NB4 (cell line): ENCODE results near the gene ZBTB7C.

Source experiments
- MYC ChIP-seq: IDR thresholded peaks from 2 replicates; pipeline ENCODE4 v1.6.1; 2011; ENCODE audit warnings: low read depth, low read length
- TF ChIP-seq, protein P1 (sequence below): IDR thresholded peaks from one replicate; pipeline ENCODE4 v1.5.1; 2012; ENCODE audit warnings: low read depth, low read length

DNA sequence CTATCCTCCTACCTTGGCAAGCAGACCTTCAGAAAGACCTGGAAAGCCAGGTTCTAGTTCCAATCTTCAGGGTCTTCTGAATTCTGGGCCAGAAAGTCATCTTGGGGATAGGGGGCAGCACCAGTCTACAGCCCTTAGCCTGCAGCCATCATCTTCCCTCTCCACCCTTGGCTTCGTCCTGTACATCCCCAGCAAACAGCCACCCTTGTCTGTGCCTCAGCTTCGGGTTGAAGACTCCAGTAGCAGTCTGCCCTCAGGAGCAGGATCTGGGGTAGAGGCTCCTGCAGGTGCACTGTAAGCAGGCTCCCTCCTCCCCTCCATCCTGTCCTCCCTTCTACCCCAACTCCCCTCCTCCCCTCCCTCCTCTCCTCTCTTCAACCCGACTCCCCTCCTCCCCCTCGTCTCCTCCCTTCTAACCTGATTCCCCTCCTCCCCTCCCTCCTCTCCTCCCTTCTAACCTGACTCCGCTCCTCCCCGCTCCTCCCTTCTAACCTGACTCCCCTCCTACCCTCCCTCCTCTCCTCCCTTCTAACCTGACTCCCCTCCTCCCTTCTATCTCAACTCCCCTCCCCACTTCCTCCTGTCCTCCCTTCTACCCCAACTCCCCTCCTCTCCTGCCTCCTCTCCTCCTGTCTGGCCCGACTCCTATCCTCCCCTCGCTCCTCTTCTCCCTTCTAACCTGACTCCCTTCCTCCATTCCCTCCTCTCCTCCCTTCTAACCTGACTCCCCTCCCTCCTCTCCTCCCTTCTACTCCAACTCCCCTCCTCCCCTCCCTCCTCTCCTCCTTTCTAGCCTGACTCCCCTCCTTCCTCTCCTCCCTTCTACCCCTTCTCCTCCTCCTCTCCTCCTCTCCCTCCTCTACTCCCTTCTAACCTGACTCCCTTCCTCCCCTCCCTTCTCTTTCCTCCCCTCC is 388.6 kb downstream of the ZBTB7C start:
- TF ChIP-seq MYC: no peak
- TF ChIP-seq, protein P1, sequence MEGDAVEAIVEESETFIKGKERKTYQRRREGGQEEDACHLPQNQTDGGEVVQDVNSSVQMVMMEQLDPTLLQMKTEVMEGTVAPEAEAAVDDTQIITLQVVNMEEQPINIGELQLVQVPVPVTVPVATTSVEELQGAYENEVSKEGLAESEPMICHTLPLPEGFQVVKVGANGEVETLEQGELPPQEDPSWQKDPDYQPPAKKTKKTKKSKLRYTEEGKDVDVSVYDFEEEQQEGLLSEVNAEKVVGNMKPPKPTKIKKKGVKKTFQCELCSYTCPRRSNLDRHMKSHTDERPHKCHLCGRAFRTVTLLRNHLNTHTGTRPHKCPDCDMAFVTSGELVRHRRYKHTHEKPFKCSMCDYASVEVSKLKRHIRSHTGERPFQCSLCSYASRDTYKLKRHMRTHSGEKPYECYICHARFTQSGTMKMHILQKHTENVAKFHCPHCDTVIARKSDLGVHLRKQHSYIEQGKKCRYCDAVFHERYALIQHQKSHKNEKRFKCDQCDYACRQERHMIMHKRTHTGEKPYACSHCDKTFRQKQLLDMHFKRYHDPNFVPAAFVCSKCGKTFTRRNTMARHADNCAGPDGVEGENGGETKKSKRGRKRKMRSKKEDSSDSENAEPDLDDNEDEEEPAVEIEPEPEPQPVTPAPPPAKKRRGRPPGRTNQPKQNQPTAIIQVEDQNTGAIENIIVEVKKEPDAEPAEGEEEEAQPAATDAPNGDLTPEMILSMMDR: peak; percentile 11
